ENCODE data around the gene TNPO2.
"Not testable (repeated sequence)": the region's sequence is repeated elsewhere in the genome, so short reads cannot be mapped to it uniquely, and the experiment has no call there.

Gene TNPO2

DNA sequence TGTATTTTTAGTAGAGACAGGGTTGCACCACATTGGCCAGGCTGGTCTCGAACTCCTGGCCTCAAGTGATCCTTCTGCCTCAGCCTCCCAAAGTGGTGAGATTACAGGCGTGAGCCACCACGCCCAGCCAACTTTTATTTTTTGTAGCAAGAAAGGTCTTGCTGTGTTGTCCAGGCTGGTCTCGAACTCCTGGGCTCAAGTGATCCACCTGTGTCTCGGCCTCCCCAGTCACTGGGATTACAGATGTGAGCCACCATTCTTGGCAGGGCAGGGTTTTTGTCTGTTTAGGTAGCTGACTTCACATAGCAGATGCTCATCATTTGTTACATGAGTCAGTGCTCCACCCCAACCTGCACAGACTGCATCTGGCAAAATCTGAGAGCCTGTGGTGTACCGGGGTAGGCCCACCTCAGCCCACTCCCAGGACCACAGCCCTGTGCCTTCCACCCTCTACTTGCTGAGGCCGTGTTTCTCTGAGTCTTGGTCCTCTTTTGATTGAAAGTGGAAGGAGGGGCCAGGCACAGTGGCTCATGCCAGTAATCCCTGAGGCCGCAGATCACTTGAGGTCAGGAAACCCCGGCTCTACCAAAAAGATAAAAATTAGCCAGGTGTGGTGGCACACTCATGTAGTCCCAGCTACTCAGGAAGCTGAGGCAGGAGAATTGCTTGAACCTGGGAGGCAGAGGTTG lies 4.2 kb upstream of the TNPO2 start:
- TF ChIP-seq, protein P1, sequence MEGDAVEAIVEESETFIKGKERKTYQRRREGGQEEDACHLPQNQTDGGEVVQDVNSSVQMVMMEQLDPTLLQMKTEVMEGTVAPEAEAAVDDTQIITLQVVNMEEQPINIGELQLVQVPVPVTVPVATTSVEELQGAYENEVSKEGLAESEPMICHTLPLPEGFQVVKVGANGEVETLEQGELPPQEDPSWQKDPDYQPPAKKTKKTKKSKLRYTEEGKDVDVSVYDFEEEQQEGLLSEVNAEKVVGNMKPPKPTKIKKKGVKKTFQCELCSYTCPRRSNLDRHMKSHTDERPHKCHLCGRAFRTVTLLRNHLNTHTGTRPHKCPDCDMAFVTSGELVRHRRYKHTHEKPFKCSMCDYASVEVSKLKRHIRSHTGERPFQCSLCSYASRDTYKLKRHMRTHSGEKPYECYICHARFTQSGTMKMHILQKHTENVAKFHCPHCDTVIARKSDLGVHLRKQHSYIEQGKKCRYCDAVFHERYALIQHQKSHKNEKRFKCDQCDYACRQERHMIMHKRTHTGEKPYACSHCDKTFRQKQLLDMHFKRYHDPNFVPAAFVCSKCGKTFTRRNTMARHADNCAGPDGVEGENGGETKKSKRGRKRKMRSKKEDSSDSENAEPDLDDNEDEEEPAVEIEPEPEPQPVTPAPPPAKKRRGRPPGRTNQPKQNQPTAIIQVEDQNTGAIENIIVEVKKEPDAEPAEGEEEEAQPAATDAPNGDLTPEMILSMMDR (IDR thresholded peaks at IDR 0.05; ENCODE audit: low read depth, low read length, missing control alignments): no peak
- no peak overlapping the region for H3K4me3 ChIP-seq (ENCODE audit: low read depth, low read length)
- in situ Hi-C loops (cut with HindIII; ENCODE audit: low sequenced_read_pairs): no loop called here
- DNase-seq (ENCODE audit: low read depth): no peak

DNA sequence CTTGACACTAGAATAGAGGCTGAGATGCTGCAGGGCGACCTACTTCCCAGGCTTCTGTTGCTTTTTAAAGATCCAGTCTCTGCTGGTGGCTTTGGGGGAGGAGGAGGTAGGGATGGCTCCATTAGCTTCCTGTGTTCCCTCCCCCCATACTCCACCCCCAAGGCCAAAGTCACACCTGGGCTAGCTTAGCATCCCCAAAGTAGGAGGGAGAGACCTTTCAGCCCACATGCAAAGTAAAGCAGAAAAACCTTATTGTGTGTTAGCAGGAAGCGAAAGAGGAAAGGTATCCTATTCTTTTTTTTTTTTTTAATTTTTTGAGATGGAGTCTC lies 3.2 kb upstream of the TNPO2 start:
- in situ Hi-C loops (cut with HindIII; ENCODE audit: low sequenced_read_pairs): no loop called here
- TF ChIP-seq, protein P1 (IDR thresholded peaks at IDR 0.05; ENCODE audit: low read depth, low read length, missing control alignments): no peak
- DNase-seq (ENCODE audit: low read depth): no peak
- H3K4me3 ChIP-seq (ENCODE audit: low read depth, low read length): no peak overlapping the region

- H3K4me3 ChIP-seq (ENCODE audit: low read depth, low read length); in situ Hi-C loops (cut with HindIII; ENCODE audit: low sequenced_read_pairs); DNase-seq (ENCODE audit: low read depth): not testable (repeated sequence)
Measured at GRCh38 chr19:12725612-12726011, 1.9 kb upstream of the TNPO2 start.

- in situ Hi-C loops (cut with HindIII; ENCODE audit: low sequenced_read_pairs): no loop called here
- DNase-seq (ENCODE audit: low read depth): no peak
- H3K4me3 ChIP-seq (ENCODE audit: low read depth, low read length): peak overlapping the region; percentile 82
- TF ChIP-seq, protein P1 (IDR thresholded peaks at IDR 0.05; ENCODE audit: low read depth, low read length, missing control alignments): no peak
Measured at GRCh38 chr19:12723381-12723640, 421 bp downstream of the TNPO2 start.

- TF ChIP-seq, protein P1 (IDR thresholded peaks at IDR 0.05; ENCODE audit: low read depth, low read length, missing control alignments): no peak
- peak; percentile 99 for DNase-seq (ENCODE audit: low read depth)
- in situ Hi-C loops (cut with HindIII; ENCODE audit: low sequenced_read_pairs): no loop called here
- peak overlapping the region; percentile 82 for H3K4me3 ChIP-seq (ENCODE audit: low read depth, low read length)
Measured at GRCh38 chr19:12722566-12723380, 959 bp downstream of the TNPO2 start.

DNA sequence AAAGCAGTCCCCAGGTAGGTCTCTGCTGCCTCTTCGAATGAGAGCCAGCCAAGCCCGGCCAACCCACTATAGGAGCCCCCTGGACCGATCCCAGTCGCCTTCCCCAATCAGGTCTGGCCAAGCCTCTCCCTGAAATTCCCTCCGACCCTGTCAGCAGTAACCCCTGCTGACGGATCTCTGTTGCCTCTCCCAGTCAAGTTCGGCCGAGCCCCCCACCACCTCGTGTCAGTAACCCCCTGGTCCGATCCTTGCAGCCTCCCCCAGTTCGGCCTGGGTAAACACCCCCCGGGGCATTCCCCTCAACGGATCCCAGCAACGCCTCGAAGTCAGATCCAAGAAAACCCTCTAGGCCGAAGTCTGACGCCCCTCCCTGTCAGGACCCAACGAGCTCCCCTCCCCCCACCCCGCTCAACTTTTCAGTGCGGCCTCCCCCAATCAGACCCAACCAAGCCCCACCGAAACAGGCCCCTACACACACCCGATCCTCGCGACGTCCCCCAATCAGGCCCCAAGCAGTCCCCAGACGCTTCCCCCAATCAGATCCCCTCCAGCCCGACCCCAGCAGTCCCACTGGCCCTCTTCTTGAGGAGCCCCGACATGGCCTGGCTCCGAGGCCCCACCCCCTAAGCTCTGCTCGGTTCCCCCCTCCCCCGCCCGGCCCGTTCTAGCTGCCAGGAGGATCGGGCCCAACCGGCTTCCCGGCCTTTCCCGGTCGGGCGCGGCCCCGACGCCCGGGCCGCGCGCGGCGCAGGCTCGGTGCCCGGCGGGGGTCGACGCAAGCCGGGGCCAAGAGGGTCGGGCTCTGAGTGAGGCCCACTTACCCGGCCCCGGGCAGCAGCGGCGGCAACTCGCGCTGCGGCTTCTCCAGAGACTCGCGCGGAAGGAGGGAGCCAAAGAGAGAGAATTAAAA lies 1.8 kb downstream of the TNPO2 start:
- TF ChIP-seq, protein P1 (IDR thresholded peaks at IDR 0.05; ENCODE audit: low read depth, low read length, missing control alignments): no peak
- DNase-seq (ENCODE audit: low read depth): no peak
- in situ Hi-C loops (cut with HindIII; ENCODE audit: low sequenced_read_pairs): no loop called here
- H3K4me3 ChIP-seq (ENCODE audit: low read depth, low read length): peak overlapping the region; percentile 82

All from astrocyte of the cerebellum (primary cell).